Fibroblast of mammary gland (primary cell): ENCODE data around the gene AIP.

Source experiments
- DNase-seq: peaks from one replicate; pipeline ENCODE4 v3.0.0-alpha.2; 2010; ENCODE audit warnings: low read depth
- H3K4me3 ChIP-seq: 2 replicates; pipeline ENCODE4 v1.5.1; 2011; ENCODE audit warnings: low read depth, mild to moderate bottlenecking, low read length, moderate library complexity; ENCODE audit not compliant: control insufficient read depth
- CTCF ChIP-seq: conservative IDR thresholded peaks from 2 replicates; pipeline ENCODE4 v1.5.1; 2011; ENCODE audit warnings: low read depth, low read length, inconsistent platforms; ENCODE audit not compliant: control insufficient read depth, insufficient read depth

AIP gene

GRCh38 chr11:67440229-67441097 lies 42.4 kb upstream of the AIP start:
- H3K4me3 ChIP-seq: no peak overlapping the region
- DNase-seq: no peak
- TF ChIP-seq CTCF: no peak

- TF ChIP-seq CTCF: no peak
- no peak for DNase-seq
- H3K4me3 ChIP-seq: no peak overlapping the region
These were observed 41.7 kb upstream of the AIP start for GRCh38 chr11:67441098-67441563.

GRCh38 chr11:67441731-67442351 lies 41.0 kb upstream of the AIP start:
- no peak for TF ChIP-seq CTCF
- no peak overlapping the region for H3K4me3 ChIP-seq
- DNase-seq: no peak

GRCh38 chr11:67442504-67443404 lies 40.1 kb upstream of the AIP start:
- DNase-seq: no peak
- peak overlapping the region; percentile 78 for H3K4me3 ChIP-seq
- TF ChIP-seq CTCF: no peak

GRCh38 chr11:67445515-67445914 lies 37.3 kb upstream of the AIP start:
- H3K4me3 ChIP-seq: no peak overlapping the region
- no peak for DNase-seq
- TF ChIP-seq CTCF: no peak

- no peak for DNase-seq
- H3K4me3 ChIP-seq: no peak overlapping the region
- TF ChIP-seq CTCF: no peak
These were observed 34.6 kb upstream of the AIP start for GRCh38 chr11:67448220-67448609.
